ENCODE results near the gene PDGFRB. TPM values are rescaled to one million over a fixed set of nuclear protein-coding genes. Genes with fewer than 3 reads are reported as not detected.

PDGFRB gene
- total RNA-seq, 1 donor from 2014 or later: 74.8 TPM

DNA sequence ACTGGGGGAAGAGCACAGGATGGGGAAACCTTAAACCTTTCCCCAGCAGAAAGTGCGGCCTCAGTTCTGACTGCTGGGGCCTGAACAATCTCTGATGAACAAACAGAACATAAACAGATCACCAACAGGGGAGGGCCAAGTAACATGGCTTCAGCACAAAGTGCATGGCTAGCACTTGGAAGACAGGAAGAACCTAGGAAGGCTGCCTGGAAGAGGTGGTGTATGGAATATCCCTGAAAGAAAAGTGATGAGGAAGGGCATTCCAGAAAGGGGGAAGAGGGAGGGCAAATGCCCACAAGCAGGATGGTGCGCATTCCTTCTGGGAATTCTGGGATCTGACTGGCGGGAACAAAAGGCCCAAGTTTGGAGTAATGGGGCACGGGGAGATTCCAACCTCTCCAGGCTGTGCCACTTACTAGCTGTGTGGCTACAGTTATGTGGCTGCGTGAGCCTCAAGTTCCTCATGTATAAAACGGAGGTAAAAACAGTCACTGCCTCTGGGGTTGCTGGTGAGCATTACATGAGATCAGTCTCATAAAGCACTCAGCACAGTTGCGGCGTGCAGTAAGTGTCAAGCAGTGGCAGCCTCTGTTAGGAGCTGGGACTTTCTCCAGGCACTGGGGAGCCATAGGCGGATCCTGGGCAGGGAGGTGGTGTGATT lies 1.6 kb downstream of the PDGFRB start:
- H3K4me3 Mint-ChIP-seq: peak overlapping the region; percentile 89
- H3K9me3 Mint-ChIP-seq: no peaks in the 10 kb centered on the region
- peaks cover 47% of the 10 kb centered on the region for H3K4me1 Mint-ChIP-seq (ENCODE audit: unreplicated experiment)
- peaks cover 21% of the 10 kb centered on the region for H3K27me3 Mint-ChIP-seq
- DNase-seq (ENCODE audit: extremely low spot score, unreplicated experiment): no peak
- H3K27ac Mint-ChIP-seq: peak overlapping the region; percentile 54
- H3K36me3 Mint-ChIP-seq: no peaks in the 10 kb centered on the region
- TF ChIP-seq, protein P1, sequence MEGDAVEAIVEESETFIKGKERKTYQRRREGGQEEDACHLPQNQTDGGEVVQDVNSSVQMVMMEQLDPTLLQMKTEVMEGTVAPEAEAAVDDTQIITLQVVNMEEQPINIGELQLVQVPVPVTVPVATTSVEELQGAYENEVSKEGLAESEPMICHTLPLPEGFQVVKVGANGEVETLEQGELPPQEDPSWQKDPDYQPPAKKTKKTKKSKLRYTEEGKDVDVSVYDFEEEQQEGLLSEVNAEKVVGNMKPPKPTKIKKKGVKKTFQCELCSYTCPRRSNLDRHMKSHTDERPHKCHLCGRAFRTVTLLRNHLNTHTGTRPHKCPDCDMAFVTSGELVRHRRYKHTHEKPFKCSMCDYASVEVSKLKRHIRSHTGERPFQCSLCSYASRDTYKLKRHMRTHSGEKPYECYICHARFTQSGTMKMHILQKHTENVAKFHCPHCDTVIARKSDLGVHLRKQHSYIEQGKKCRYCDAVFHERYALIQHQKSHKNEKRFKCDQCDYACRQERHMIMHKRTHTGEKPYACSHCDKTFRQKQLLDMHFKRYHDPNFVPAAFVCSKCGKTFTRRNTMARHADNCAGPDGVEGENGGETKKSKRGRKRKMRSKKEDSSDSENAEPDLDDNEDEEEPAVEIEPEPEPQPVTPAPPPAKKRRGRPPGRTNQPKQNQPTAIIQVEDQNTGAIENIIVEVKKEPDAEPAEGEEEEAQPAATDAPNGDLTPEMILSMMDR (conservative IDR thresholded peaks at IDR 0.05): no peak

DNA sequence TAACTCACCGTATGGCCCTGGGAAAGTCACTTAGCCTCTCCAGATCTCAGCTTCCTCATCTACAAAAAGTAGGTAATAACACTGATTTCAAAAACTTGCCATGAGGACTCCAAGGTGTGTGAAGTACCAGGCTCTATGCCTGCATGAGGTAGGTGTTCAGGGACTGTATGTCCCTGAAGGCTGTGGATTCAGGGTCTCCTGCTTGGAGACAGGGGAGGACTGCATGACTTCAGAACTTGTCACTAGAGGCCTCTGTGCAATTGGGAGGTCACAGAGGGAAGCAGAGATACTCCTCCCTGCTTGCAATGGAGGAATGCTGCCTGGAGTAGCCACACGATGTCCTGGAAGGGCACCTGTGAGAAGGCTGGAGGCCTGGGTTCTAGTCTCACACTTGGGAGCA lies 2.2 kb downstream of the PDGFRB start:
- Mint-ChIP-seq H3K36me3 (no peaks in the 10 kb centered on the region), H3K27ac (no peak overlapping the region), H3K27me3 (peaks cover 21% of the 10 kb centered on the region), H3K4me1 (ENCODE audit: unreplicated experiment) (peaks cover 48% of the 10 kb centered on the region), H3K9me3 (no peaks in the 10 kb centered on the region), H3K4me3 (peak overlapping the region; percentile 89)
- DNase-seq (ENCODE audit: extremely low spot score, unreplicated experiment): no peak
- TF ChIP-seq, protein P1 (conservative IDR thresholded peaks at IDR 0.05): no peak

DNA sequence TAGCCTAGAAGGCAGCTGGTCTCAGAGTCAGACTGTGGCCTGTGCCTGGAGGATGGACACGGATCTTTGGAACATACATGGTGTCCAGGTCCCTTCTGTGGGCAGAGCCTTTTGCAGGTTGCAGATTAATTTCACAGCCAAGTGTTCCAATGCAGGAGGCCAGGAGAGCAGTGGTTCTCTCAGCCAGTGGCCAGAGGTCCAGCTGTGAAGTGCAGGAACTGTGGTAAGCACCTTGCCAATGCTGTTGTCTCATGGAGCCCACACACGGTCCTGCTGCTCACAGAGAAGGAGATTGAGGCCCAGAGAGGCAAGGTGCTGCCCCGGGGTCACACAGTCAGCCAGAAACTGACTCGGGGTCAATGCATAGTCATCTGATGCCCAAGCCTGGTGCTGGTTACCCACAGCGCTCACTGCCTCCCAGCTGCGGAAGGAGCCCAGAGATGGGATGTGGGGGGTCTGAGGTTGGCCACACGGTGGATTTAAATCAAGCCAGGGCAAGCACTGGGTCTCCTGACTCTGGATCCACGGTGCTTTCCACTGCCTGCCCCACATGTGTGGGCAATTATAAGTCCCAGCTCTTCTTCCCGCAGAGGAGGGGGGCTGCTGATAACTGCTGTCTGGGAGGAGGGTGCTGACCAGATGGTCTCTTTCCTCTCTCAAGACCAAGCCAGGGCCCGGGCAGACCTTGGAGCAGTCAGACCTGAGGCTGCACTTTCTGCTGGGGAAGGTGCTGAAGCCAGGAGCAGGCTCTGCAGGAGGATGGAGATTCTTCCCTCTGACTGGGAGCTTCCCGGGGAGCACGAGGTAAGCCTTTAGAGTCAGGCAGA lies 2.8 kb downstream of the PDGFRB start:
- TF ChIP-seq, protein P1 (conservative IDR thresholded peaks at IDR 0.05): no peak
- Mint-ChIP-seq H3K36me3 (no peaks in the 10 kb centered on the region), H3K4me3 (peak overlapping the region; percentile 89), H3K27me3 (peaks cover 21% of the 10 kb centered on the region), H3K9me3 (no peaks in the 10 kb centered on the region), H3K27ac (no peak overlapping the region), H3K4me1 (ENCODE audit: unreplicated experiment) (peaks cover 46% of the 10 kb centered on the region)
- no peak for DNase-seq (ENCODE audit: extremely low spot score, unreplicated experiment)

DNA sequence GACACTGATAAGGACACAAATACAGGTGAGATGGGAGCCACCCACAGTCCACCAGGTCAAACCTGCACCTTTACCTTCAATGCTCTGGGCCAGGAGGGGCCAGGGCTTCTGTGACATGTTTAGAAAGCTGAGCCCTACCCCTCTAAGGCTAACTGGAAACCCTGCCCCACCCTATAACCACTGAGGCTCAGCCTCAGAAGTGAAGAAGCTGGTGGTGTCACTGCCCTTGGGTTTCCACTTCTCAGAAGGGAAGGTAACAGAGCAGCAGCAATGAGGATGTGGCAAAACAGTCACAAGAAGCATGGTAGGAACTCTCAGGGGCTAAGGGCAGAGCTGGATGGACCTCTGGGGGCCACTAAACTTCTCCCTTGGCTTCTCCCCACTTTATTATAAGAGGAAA lies 6.0 kb downstream of the PDGFRB start:
- no peak for DNase-seq (ENCODE audit: extremely low spot score, unreplicated experiment)
- TF ChIP-seq, protein P1 (conservative IDR thresholded peaks at IDR 0.05): no peak
- Mint-ChIP-seq H3K27me3 (peaks cover 8% of the 10 kb centered on the region), H3K4me1 (ENCODE audit: unreplicated experiment) (peaks cover 52% of the 10 kb centered on the region), H3K27ac (no peak overlapping the region), H3K9me3 (no peaks in the 10 kb centered on the region), H3K36me3 (no peaks in the 10 kb centered on the region), H3K4me3 (no peak overlapping the region)

DNA sequence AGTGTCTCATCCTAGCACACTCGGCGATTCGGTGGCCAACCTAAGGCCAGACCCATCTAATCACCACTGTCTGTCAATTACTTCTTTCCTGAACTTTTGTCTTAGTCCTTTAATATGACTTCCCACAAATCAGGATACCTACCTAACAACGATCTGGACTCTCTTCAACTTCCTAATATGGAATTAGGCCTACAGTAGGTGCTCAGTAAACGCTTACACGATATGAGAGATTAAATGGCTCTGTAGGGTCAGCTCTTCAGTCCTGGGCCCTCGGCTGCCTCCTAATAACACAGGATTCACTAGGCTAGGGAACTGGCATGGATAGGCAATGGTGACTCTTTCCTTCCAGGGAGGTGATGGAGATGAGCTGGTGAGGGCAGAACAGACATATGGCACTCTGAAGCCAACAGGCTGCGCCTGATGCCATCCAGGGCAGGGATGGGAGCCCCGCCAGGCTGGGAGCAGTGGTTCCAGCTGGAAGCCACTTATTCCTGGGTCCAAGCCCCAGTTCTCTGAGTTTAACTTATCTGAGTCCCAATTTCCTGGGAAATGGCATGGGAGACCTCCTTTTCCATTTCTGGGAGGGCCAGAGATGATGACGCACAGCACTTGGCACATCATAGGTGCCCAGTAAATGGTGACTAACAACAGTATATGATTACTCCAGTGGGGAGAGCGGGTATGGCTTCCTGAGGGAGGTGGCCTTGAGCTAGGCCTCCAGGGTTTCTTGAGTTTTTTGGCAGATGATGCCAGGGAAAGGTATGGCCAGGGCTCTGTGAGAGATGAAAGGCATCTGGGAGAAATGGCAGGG lies 7.3 kb downstream of the PDGFRB start:
- no peak overlapping the region for H3K4me3 Mint-ChIP-seq
- no peaks in the 10 kb centered on the region for H3K9me3 Mint-ChIP-seq
- DNase-seq (ENCODE audit: extremely low spot score, unreplicated experiment): no peak
- no peak overlapping the region for H3K27ac Mint-ChIP-seq
- H3K4me1 Mint-ChIP-seq (ENCODE audit: unreplicated experiment): peaks cover 52% of the 10 kb centered on the region
- H3K27me3 Mint-ChIP-seq: no peaks in the 10 kb centered on the region
- no peaks in the 10 kb centered on the region for H3K36me3 Mint-ChIP-seq
- TF ChIP-seq, protein P1 (conservative IDR thresholded peaks at IDR 0.05): no peak

Data from type B pancreatic cell (in vitro differentiated cells).